IMR-90 (cell line): ENCODE results near the gene CMTM5. TPM values are rescaled to one million over a fixed set of nuclear protein-coding genes. Genes with fewer than 3 reads are reported as not detected.

Experiments
- ATAC-seq: fragments of 200-7000 bp; cut with Tn5 transposase; 2 replicates; pipeline ENCODE4 v1.9.1; 2020; ENCODE audit warnings: low read depth, mild to moderate bottlenecking, moderate library complexity
- BruUV-seq: library from RNA; stranded (reverse); fragments of 400-500 nt; replicated peaks from 2 replicates; lab custom pipeline; 2021; lab: Mats Ljungman, UMichigan
- CTCF ChIA-PET: fragments of 300-600 bp; formaldehyde crosslinking; extraction: SDS; loops from one replicate; lab custom pipeline; 2021; ENCODE audit warnings: antibody characterized with exemption; lab: Yijun Ruan, JAX
- POLR2A ChIA-PET: fragments of 300-600 bp; sonication (Branson Sonifier 250); formaldehyde crosslinking; loops from one replicate; lab custom pipeline; 2022; ENCODE audit warnings: antibody characterized with exemption; ENCODE audit not compliant: unreplicated experiment; lab: Charles Lee
- DNase-seq: peaks from one replicate; pipeline ENCODE4 v3.0.0; 2013
- H2AFZ ChIP-seq: replicated peaks from 2 replicates; pipeline ENCODE3; 2013; ENCODE audit warnings: low read length, mild to moderate bottlenecking; ENCODE audit not compliant: poor library complexity
- H2AK5ac ChIP-seq: 2 replicates; pipeline ENCODE4 v1.6.1; 2013; ENCODE audit warnings: low read depth, low read length, inconsistent platforms
- H2AK9ac ChIP-seq: replicated peaks from 2 replicates; pipeline ENCODE3; 2013; ENCODE audit warnings: mild to moderate bottlenecking, low read depth, low read length, moderate library complexity; ENCODE audit not compliant: poor library complexity
- H2BK120ac ChIP-seq: 2 replicates; pipeline ENCODE4 v1.6.1; 2013; ENCODE audit warnings: low read depth, low read length, inconsistent platforms
- H2BK15ac ChIP-seq: 3 replicates; pipeline ENCODE4 v1.6.1; 2013; ENCODE audit warnings: low read depth, low read length, inconsistent platforms
- H2BK20ac ChIP-seq: 2 replicates; pipeline ENCODE4 v1.6.1; 2013; ENCODE audit warnings: low read depth, mild to moderate bottlenecking, inconsistent platforms, low read length, moderate library complexity
- H2BK5ac ChIP-seq: 2 replicates; pipeline ENCODE4 v1.6.1; 2013; ENCODE audit warnings: mild to moderate bottlenecking, low read depth, low read length, inconsistent platforms; ENCODE audit not compliant: poor library complexity, severe bottlenecking
- H3K14ac ChIP-seq: replicated peaks from 2 replicates; pipeline ENCODE4 v1.6.1; 2013; ENCODE audit warnings: low read depth, low read length, inconsistent platforms
- H3K18ac ChIP-seq: 2 replicates; pipeline ENCODE4 v1.6.1; 2013; ENCODE audit warnings: low read depth, low read length, control low read depth
- H3K23ac ChIP-seq: 2 replicates; pipeline ENCODE4 v1.6.1; 2013; ENCODE audit warnings: low read depth, low read length, inconsistent platforms
- H3K27ac ChIP-seq: 2 replicates; pipeline ENCODE4 v1.5.1; 2013; ENCODE audit warnings: mild to moderate bottlenecking, control low read depth, low read length; ENCODE audit not compliant: insufficient read depth
- H3K27me3 ChIP-seq: 2 replicates; pipeline ENCODE4 v1.6.1; 2013; ENCODE audit warnings: low read length; ENCODE audit not compliant: control insufficient read depth, insufficient read depth
- H3K36me3 ChIP-seq: 2 replicates; pipeline ENCODE4 v1.6.1; 2013; ENCODE audit warnings: low read length, mixed read lengths; ENCODE audit not compliant: control insufficient read depth, insufficient read depth
- H3K4ac ChIP-seq: 2 replicates; pipeline ENCODE4 v1.6.1; 2013; ENCODE audit warnings: low read depth, low read length, inconsistent platforms
- H3K4me1 ChIP-seq: 2 replicates; pipeline ENCODE4 v1.6.1; 2013; ENCODE audit warnings: low read length, mixed read lengths; ENCODE audit not compliant: control insufficient read depth, insufficient read depth
- H3K4me2 ChIP-seq: 2 replicates; pipeline ENCODE4 v1.6.1; 2013; ENCODE audit warnings: low read depth, mild to moderate bottlenecking, control low read depth, low read length, moderate library complexity
- H3K4me3 ChIP-seq: 2 replicates; pipeline ENCODE4 v1.5.1; 2013; ENCODE audit warnings: low read depth, mild to moderate bottlenecking, control low read depth, low read length, moderate library complexity; ENCODE audit not compliant: insufficient read depth
- H3K56ac ChIP-seq: 2 replicates; pipeline ENCODE4 v1.6.1; 2013; ENCODE audit warnings: low read length, inconsistent platforms; ENCODE audit not compliant: insufficient read depth; ENCODE audit errors: extremely low read depth
- H3K79me1 ChIP-seq, 2 experiments: 2 replicates each; pipeline ENCODE4 v1.6.1; 2013; ENCODE audit warnings: low read length in 2 of 2, inconsistent platforms in 1 of 2, low read depth in 1 of 2
- H3K9ac ChIP-seq: 2 replicates; pipeline ENCODE4 v1.6.1; 2013; ENCODE audit warnings: low read depth, low read length, control low read depth
- H3K9me1 ChIP-seq: 2 replicates; pipeline ENCODE4 v1.6.1; 2013; ENCODE audit warnings: low read length, inconsistent platforms; ENCODE audit not compliant: insufficient read depth
- H3K9me3 ChIP-seq: 2 replicates; pipeline ENCODE4 v1.6.1; 2013; ENCODE audit warnings: low read length; ENCODE audit not compliant: control insufficient read depth, insufficient read depth
- H4K20me1 ChIP-seq: 2 replicates; pipeline ENCODE4 v1.6.1; 2013; ENCODE audit warnings: low read length, inconsistent platforms; ENCODE audit not compliant: insufficient read depth
- H4K5ac ChIP-seq: 2 replicates; pipeline ENCODE4 v1.6.1; 2013; ENCODE audit warnings: mild to moderate bottlenecking, low read depth, low read length, control low read depth
- H4K8ac ChIP-seq, 2 experiments: 2 replicates each; pipeline ENCODE4 v1.6.1; 2013; ENCODE audit warnings: low read depth in 2 of 2, low read length in 2 of 2, control low read depth in 1 of 2, inconsistent platforms in 1 of 2
- H4K91ac ChIP-seq: 2 replicates; pipeline ENCODE4 v1.6.1; 2013; ENCODE audit warnings: low read depth, low read length, inconsistent platforms; ENCODE audit not compliant: insufficient read depth
- CEBPB ChIP-seq: IDR thresholded peaks from 2 replicates; pipeline ENCODE4 v1.6.1; 2012; ENCODE audit warnings: low read depth, low read length, improper control_type of control experiment
- CHD1 ChIP-seq: IDR thresholded peaks from 2 replicates; pipeline ENCODE4 v1.6.1; 2012; ENCODE audit warnings: low read depth, low read length, improper control_type of control experiment
- CTCF ChIP-seq: conservative IDR thresholded peaks from 2 replicates; pipeline ENCODE4 v1.5.1; 2012; ENCODE audit warnings: mild to moderate bottlenecking, low read depth, low read length, improper control_type of control experiment
- ELK1 ChIP-seq: fragments of 150-350 bp; IDR thresholded peaks from 2 replicates; pipeline ENCODE4 v1.6.1; 2016; ENCODE audit warnings: low read depth, mild to moderate bottlenecking, low read length, moderate library complexity, borderline replicate concordance
- FOS ChIP-seq: fragments of 150-350 bp; IDR thresholded peaks from 2 replicates; pipeline ENCODE4 v1.6.1; 2016; ENCODE audit warnings: low read depth, low read length
- MAZ ChIP-seq: IDR thresholded peaks from 2 replicates; pipeline ENCODE4 v1.6.1; 2012; ENCODE audit warnings: low read depth, mild to moderate bottlenecking, low read length, improper control_type of control experiment, moderate library complexity, borderline replicate concordance
- NFE2L2 ChIP-seq: fragments of 150-350 bp; IDR thresholded peaks from 2 replicates; pipeline ENCODE4 v1.6.1; 2016; ENCODE audit warnings: low read depth, mild to moderate bottlenecking, low read length
- RAD21 ChIP-seq: IDR thresholded peaks from 2 replicates; pipeline ENCODE4 v1.6.1; 2012; ENCODE audit warnings: low read length, improper control_type of control experiment
- RCOR1 ChIP-seq: IDR thresholded peaks from 2 replicates; pipeline ENCODE4 v1.6.1; 2012; ENCODE audit warnings: mild to moderate bottlenecking, low read length, improper control_type of control experiment; ENCODE audit not compliant: insufficient replicate concordance
- SMC3 ChIP-seq: fragments of 150-350 bp; IDR thresholded peaks from 2 replicates; pipeline ENCODE4 v1.6.1; 2016; ENCODE audit warnings: low read depth, mild to moderate bottlenecking, antibody characterized with exemption, low read length, moderate library complexity
- WGBS, 2 experiments: methylation state at CpG; one replicate each; pipeline versions ENCODE4 v1.1.5 to v1.1.7; 2013; ENCODE audit warnings: missing lambda C conversion rate in 2 of 2; ENCODE audit not compliant: insufficient read length in 1 of 2; ENCODE audit errors: extremely low coverage in 2 of 2; 5-methylcytosine and 5-hydroxymethylcytosine counted together
- dilution Hi-C: fragments of 300-500 bp; cut with HindIII; formaldehyde crosslinking; loops from one replicate; pipeline ENCODE4 v1.14.3; 2018; ENCODE audit warnings: low sequenced_read_pairs; ENCODE audit not compliant: unreplicated experiment
- in situ Hi-C: fragments of 300-500 bp; cut with MboI; formaldehyde crosslinking; loops from 3 replicates; pipeline ENCODE4 v1.14.3; 2019; ENCODE audit warnings: low sequenced_read_pairs, inconsistent platforms, mixed read lengths
- intact Hi-C: fragments of 100-400 bp; cut with micrococcal nuclease; formaldehyde crosslinking; loops from 2 replicates; pipeline ENCODE4 v1.10.0; 2022
- polyA plus RNA-seq, 3 experiments: library from polyadenylated mRNA; depleted of rRNA; stranded (reverse); fragments of >200 nt; gene quantifications; 2 replicates each; pipeline ENCODE4 v1.2.3, GENCODE V29; 2012; ENCODE audit warnings: low replicate concordance in 1 of 3
- total RNA-seq: library from RNA; depleted of rRNA; stranded (reverse); fragments of >200 nt; gene quantifications from 2 replicates; pipeline ENCODE4 v1.2.3, GENCODE V29; 2012

The CMTM5 gene
- total and polyA plus RNA-seq, 2 of the 4 experiments (the other 2 are of a cell fraction): 0.07 TPM; not detected in 1

GRCh38 chr14:23385244-23385641, 8.4 kb downstream of the CMTM5 start:
- Histone ChIP-seq H3K18ac (no peak overlapping the region), H4K20me1 (no peaks in the 10 kb centered on the region), H2AK9ac (no peak overlapping the region), H3K4me2 (no peak overlapping the region), H2BK120ac (no peak overlapping the region), H3K4ac (no peak overlapping the region), H3K23ac (no peak overlapping the region), H3K27me3 (peaks cover 44% of the 10 kb centered on the region), H4K5ac (no peak overlapping the region), H3K9me3 (no peaks in the 10 kb centered on the region), H3K14ac (no peak overlapping the region), H2AK5ac (no peak overlapping the region), H3K9ac (no peak overlapping the region), H3K27ac (no peak overlapping the region), H4K91ac (no peak overlapping the region), H3K9me1 (no peaks in the 10 kb centered on the region), H3K36me3 (no peaks in the 10 kb centered on the region), H3K4me3 (no peak overlapping the region), H3K4me1 (no peaks in the 10 kb centered on the region), H2AFZ (no peak overlapping the region), H3K79me1 (no peaks in the 10 kb centered on the region), H2BK15ac (no peak overlapping the region), H2BK5ac (no peak overlapping the region), H3K56ac (no peak overlapping the region), H4K8ac (no peak overlapping the region), H2BK20ac (no peak overlapping the region)
- BruUV-seq: no TSS peak
- in situ Hi-C loops: no loop called here
- DNase-seq: no peak
- ChIA-PET POLR2A (no interaction called here), CTCF (no interaction called here)
- intact Hi-C loops: no loop called here
- no CpG with 5 or more reads among the region's 2 CpGs for WGBS, 2 experiments
- dilution Hi-C loops: no loop called here
- no peak for TF ChIP-seq CEBPB
- no peak for TF ChIP-seq NFE2L2
- TF ChIP-seq MAZ: no peak
- no peak for TF ChIP-seq ELK1
- no peak for TF ChIP-seq CTCF
- TF ChIP-seq SMC3: no peak
- no peak for TF ChIP-seq RCOR1
- TF ChIP-seq CHD1: no peak
- no peak for TF ChIP-seq RAD21
- no peak for TF ChIP-seq FOS
- ATAC-seq: no peak
